Measurements from ENCODE around the gene ZCWPW2.

ZCWPW2 gene

DNA sequence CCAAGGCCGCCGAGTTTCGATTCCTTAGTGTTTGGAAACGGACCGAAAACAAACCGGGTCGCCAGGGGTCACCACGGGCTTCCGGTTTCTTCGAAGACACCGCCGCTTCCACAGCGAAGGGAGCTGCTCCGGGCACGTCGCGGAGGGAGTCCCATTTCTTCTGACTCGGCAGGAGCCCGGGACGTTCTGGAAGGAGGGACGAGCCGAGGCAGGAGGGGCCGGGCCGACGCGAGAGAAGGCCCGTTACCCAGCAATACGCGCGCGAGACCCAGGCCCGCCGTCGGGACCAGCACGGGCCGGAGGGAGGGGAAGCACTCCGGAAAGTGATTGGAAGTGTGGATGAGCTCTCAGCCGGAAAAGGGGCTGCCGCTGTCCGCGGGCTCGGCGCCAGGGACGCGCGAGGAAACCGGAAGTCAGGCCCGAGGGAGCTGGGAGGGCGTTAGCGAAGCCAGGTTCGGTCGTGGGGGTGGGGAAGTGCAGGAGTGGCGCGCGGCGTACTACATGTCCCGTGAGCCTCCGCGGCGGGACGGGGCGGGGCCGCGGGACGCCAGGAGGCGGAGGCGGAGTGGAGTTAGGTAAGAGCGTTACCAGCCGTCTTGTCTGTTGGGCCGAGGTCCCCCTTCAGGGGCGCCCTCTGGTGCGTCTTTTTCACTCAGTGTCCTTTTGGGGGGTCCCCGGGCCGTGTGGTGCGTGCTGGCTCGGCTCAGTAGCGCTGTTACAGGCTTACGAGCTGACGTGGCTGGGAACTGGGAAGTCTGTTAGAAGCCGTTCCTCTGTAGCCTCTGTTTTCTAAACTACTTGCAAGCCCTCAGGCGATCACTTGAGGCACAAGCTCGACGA, at the start of gene ZCWPW2, which contains the start of gene AZI2:
Gene ZCWPW2, plus strand, starts transcription at position 93 of the 840 bp plus-strand sequence. CDS start 64,348 bp downstream, outside the sequence.
Gene AZI2, minus strand, starts transcription at position 196 of the 840 bp plus-strand sequence. CDS start 8,207 bp downstream, outside the sequence.
- peak; percentile 94 for DNase-seq

GRCh38 chr3:28299705-28300104, 48.8 kb upstream of the ZCWPW2 start:
- DNase-seq: no peak

DNA sequence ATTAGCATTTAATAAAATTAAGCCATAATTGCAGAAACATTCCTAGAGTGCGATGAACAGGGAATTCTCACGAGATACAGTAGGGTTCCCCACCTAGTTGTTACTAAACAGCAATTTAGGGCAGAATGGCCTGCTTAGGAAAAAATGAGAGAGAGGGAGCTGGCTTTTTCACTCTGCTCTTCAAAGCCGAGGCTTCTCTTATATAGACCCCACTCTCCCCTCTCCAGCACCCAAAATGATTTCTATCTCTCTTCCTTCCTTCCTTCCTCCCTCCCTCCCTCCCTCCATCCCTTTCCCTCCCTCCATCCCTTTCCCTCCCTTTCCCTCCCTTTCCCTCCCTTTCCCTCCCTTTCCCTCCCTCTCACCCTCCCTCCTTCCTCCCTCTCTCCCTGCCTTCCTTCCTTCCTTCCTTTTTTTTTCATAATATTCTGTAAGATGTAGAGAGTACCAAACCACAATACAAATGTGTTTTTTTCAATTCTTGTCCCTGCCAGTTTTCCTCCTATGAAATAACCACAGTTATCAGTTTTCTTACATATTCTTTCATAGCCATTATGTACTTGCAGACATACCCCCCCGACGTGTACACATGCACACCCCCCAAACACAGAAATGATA, 48.1 kb upstream of the ZCWPW2 start:
- no peak for DNase-seq

DNA sequence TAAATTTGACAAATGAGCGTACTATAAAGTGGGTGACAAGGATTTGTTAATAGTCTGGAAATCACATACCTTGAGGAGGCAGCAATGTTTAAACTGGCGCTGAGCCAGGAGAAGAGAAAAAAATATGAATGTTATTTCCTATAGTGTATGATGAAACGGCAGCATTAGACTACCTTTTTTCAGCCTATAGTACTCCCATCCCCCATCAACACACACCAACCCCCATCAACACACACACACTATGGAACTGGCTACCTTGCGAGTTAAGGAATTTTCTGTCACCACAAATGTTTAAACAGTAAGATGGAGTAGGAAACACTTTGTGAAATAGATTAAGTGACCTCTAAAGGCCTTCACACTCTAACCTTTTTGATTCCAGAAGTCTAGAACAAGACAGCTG, 46.8 kb upstream of the ZCWPW2 start:
- no peak for DNase-seq

DNA sequence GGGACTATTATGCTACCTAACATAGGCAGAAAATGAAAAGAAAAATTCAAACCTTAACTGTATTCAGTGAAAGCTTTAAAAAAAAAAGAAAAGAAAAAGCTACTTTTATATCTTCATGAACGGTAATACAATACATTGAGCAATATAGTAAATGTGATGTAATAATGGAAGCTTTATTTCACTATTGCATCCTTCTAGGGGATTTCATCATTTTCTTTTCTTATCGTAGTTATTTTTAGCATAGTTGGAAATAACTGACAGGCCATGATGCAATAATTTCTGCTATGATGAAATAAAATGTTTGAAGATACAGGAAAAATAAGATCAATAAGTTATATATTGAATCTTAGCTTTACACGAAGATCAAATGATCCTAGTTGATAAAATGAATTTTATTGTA, 40.3 kb upstream of the ZCWPW2 start:
- DNase-seq: no peak

DNA sequence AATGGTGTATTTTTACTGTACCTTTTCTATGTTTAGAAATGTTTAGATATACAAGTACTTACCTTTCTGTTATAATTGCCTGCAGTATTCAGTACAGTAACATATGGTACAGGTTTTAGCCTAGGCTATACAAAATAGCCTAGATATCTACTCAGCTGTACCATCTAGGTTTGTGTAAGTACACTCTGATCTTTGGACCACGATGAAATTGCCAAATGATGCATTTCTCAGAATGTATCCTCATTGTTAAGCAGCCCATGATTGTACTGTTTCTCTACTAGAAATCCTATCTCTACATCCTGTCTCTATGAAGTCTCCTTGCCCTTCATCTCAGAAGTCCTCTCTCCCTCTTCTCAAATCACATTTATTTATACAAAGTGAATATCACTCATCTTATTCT, 32.8 kb upstream of the ZCWPW2 start:
- no peak for DNase-seq

DNA sequence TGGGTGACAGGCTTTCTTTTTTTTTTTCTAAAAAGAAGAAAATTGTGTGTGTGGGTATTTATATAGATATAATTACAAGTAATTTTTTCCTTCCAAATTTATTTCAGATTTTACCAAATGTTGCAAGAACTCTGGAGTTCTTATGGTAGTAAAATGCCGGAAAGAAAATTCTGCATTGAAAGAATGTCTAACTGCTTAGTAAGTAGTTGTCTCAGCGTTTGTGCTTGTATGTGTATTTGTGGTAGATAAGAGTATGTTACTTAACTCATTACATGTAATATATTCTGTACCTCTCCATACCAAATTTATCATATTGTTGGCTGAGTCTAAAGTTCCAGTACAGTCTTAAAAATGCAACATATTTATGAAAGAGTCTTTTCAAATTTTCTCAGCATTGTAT, 32.3 kb upstream of the ZCWPW2 start:
- no peak for DNase-seq

GRCh38 chr3:28317438-28318022, 31.0 kb upstream of the ZCWPW2 start:
- peak; percentile 4 for DNase-seq

GRCh38 chr3:28320981-28321380, 27.5 kb upstream of the ZCWPW2 start:
- DNase-seq: no peak

- DNase-seq: no peak
Observed at GRCh38 chr3:28322464-28322863, 26.1 kb upstream of the ZCWPW2 start.

DNA sequence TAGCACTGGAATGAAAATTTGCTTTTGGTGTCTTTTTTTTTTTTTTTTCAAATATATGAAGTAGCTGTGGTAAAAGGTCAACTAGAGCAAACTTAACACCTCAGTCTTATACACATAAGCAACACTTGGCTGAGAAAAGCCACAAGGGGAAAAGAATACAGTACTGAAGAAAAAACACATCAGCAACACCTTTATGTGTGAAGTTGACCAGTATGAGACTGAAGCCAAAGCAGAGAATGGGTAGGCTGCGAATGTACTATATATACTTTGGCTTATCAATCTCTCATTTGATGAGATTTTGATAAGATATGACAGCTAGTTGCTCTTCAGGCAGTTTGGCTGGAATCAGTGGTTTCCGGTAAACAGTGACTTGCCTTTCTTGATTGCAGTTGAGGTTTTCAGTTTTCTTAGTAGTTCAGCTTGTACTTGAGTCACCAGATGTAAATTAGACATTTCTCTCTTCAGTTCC, 22.0 kb upstream of the ZCWPW2 start:
- DNase-seq: no peak

- no peak for DNase-seq
Observed at GRCh38 chr3:28328188-28329151, 20.1 kb upstream of the ZCWPW2 start.

DNA sequence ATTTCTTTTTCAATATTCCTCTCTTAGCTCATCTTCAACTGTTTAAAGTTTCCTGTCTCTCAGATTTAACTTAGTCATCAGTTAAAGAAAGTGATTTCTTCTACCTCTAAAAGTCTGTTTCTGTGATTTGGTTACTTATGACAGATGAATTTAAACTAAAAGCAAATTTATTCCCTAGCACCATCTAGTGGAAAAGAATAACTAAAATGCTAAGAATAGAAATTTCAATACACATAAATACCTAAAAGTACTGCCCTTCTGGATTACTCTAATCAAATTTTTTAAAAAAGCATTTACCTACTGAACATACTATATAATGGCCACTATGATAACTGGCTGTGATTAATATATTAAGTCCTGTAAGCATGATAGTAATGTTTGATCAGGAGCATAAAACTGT, 14.0 kb upstream of the ZCWPW2 start:
- no peak for DNase-seq

- no peak for DNase-seq
Observed at GRCh38 chr3:28335246-28335645, 13.3 kb upstream of the ZCWPW2 start.

- DNase-seq: no peak
Observed at GRCh38 chr3:28337230-28337629, 11.3 kb upstream of the ZCWPW2 start.

GRCh38 chr3:28343144-28343543, 5.4 kb upstream of the ZCWPW2 start:
- DNase-seq: no peak

GRCh38 chr3:28345690-28346089, 2.8 kb upstream of the ZCWPW2 start:
- DNase-seq: no peak

DNA sequence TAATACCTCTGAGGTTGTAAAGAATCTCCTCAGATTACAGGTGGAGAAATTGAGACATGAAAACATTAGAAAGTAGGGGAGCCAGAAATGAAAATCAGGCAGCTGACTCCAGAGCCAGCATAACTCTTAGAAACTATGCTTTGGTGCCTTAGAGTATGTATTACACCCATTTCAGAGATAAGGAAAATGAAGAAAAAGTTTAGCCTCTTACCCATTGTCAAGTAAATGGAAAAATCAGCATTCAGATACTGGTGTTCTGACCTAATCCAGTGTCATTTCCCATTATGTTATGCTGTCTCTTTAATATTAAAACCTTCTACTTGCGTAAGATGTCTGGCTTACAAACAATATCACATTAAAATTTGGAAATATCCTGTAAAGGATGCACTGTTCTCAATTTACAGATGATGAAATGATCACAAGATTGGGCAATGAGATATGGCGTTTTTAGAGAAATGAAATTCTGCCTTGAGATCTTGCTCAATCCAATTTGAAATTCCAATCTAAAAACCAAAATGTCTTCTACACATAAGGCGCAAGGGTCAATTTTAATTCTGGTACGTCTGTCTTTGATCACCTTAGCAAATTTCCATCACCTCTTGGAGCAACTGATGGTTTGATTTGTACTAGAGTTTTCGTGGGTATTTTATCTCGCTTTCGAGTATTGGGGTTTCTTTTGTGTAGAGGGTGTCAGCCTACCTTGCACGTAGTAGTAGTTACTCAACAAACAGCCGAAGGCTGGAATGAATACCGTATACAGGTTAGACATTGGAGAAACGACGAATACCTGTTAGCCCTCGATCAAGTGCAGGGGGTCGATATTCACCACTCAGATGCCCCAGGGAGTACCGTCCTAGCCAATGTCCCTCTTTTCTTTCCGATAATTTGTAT, 902 bp upstream of the ZCWPW2 start:
- no peak for DNase-seq

- no peak for DNase-seq
Observed at GRCh38 chr3:28348265-28348628, 274 bp upstream of the ZCWPW2 start.

GRCh38 chr3:28349469-28350000, 1.0 kb downstream of the ZCWPW2 start:
- DNase-seq: no peak

DNA sequence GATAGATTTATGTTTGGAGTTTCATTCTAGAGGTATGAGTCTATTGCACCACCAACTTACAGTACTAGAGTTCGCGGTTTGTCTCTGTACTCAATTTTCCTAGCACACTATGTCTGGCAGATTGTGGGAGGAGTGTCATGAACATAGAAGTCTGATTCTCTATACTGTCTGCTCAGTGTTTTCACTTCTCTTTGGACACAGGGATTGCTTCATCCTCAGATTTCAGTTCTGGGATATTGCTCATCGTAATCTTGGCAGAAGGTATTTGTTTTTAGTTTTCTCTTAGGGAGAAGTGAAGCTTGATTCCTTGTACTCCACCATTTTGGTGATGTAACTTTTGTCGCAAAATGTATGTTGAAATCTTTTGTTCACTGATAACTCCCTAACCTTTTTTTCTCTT, 27.9 kb downstream of the ZCWPW2 start:
- no peak for DNase-seq

All from CD4-positive, alpha-beta T cell treated with Interferon gamma for 1 hour (primary cell).